Measurements from ENCODE around the gene CHKA. TPM values are rescaled to one million over a fixed set of nuclear protein-coding genes. Genes with fewer than 3 reads are reported as not detected.

Gene CHKA
- total and polyA plus RNA-seq, 2 donors (not counting 3 experiments of a cell fraction or from before 2014, with no cell fraction given): 21.4 to 25.1 TPM

- peaks cover 8% of the 10 kb centered on the region for H3K4me1 ChIP-seq (ENCODE audit: control insufficient read depth, extremely low read depth, insufficient read depth, low read length)
- peak overlapping the region; percentile 71 for H3K4me2 ChIP-seq (ENCODE audit: insufficient read depth, low read length)
- H3K4me3 ChIP-seq (replicated peaks in 1 of 3; ENCODE audit: insufficient read depth in 1 of 3, low read depth in 1 of 3, low read length in 3 of 3): peak overlapping the region; percentile 2 to 73 (median 56)
- H4K20me1 ChIP-seq (replicated peaks; ENCODE audit: control insufficient read depth, extremely low read depth, insufficient read depth, low read length): no peaks in the 10 kb centered on the region
- no TSS peak for BruUV-seq (replicated peaks)
- CTCF ChIA-PET: no interaction called here
- dilution Hi-C loops (cut with MboI; ENCODE audit: extremely low pct_ligation_motif_present, low sequenced_read_pairs): no loop called here
- H3K9me1 ChIP-seq (replicated peaks; ENCODE audit: control insufficient read depth, extremely low read depth, insufficient read depth, low read length): no peaks in the 10 kb centered on the region
- TF ChIP-seq MYC (IDR thresholded peaks at IDR 0.05; ENCODE audit: low read depth, low read length) (no peak), CTCF (IDR thresholded peaks at IDR 0.05; ENCODE audit: extremely low read depth in 1 of 2, insufficient read depth in 1 of 2, low read depth in 1 of 2, low read length in 2 of 2) (no peak), FOS (IDR thresholded peaks at IDR 0.05; ENCODE audit: borderline replicate concordance, insufficient read depth, low read length) (no peak), EZH2 (IDR thresholded peaks at IDR 0.05; ENCODE audit: borderline replicate concordance, low read depth, low read length, severe bottlenecking) (no peak), JUN (IDR thresholded peaks at IDR 0.05; ENCODE audit: borderline replicate concordance, insufficient read depth, insufficient read length, low read depth) (no peak), POLR2A (IDR thresholded peaks at IDR 0.05; ENCODE audit: low read depth, low read length) (no peak), GATA2 (IDR thresholded peaks at IDR 0.05; ENCODE audit: insufficient read depth, insufficient read length, low read depth, low read length) (no peak), POLR2AphosphoS5 (IDR thresholded peaks at IDR 0.05; ENCODE audit: insufficient read depth, low read depth, low read length) (no peak), MAX (IDR thresholded peaks at IDR 0.05; ENCODE audit: insufficient read depth, insufficient read length) (no peak)
- intact Hi-C loops (cut with micrococcal nuclease): loop anchor here (1.0 to 5.0 kb wide), 3 partner anchors 20 to 87 kb away; no protein-coding TSS in a partner anchor
- H3K27ac ChIP-seq (ENCODE audit: insufficient read depth, low read depth, low read length): peak overlapping the region; percentile 65
- peaks cover 10% of the 10 kb centered on the region for H3K79me2 ChIP-seq (ENCODE audit: control insufficient read depth, insufficient read depth, low read length)
- no peaks in the 10 kb centered on the region for H3K36me3 ChIP-seq (ENCODE audit: control insufficient read depth in 2 of 2, extremely low read depth in 1 of 2, insufficient read depth in 2 of 2, low read length in 2 of 2)
- H3K27me3 ChIP-seq (ENCODE audit: control insufficient read depth in 2 of 2, insufficient read depth in 2 of 2, low read length in 2 of 2): no peaks in the 10 kb centered on the region
- peak; percentile 76 for FAIRE-seq
- peak overlapping the region; percentile 58 for H2AFZ ChIP-seq (ENCODE audit: low read depth, low read length)
- POLR2A ChIA-PET: no interaction called here
- peak; percentile 51 for DNase-seq (ENCODE audit: low read depth, low spot score)
- no peaks in the 10 kb centered on the region for H3K9me3 ChIP-seq (replicated peaks; ENCODE audit: control insufficient read depth, insufficient read depth, low read length)
- H3K9ac ChIP-seq (replicated peaks; ENCODE audit: extremely low read depth, insufficient read depth, low read length): peak overlapping the region; percentile 67
Observed at GRCh38 chr11:68120273-68121066, 718 bp downstream of the CHKA start.

All from endothelial cell of umbilical vein (primary cell).